Measurements from ENCODE around the gene CD79A. TPM values are rescaled to one million over a fixed set of nuclear protein-coding genes. Genes with fewer than 3 reads are reported as not detected.

CD79A gene
- total and polyA plus RNA-seq, 11 donors = 0.37 to 0.88 (median 0.48) TPM; not detected in 7

DNA sequence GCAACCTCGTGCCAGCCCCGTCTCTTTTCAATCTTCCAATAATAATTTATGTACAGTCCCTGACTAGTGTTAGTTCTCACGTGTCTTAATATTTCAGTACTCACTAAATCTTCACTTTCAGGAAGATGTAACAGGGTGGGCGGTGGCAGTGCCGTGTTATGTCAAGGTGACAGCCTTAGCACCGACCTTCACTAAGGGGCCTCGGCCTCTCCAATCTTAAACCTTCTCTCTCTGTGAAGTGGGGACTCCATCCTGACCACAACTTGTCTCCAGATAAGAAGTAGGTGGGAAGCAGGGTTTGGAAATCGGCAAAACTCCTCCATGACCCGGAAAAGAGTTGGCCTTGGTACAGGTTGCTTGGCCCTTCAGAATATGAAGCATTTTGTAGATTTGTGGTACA lies 15.2 kb upstream of the CD79A start:
- H3K36me3 ChIP-seq = peaks cover 0 to 62% (median 57%) of the 10 kb centered on the region in 9 donors
- WGBS, 4 donors = 72 to 88% (median 78%) methylated on average over 9 of the region's 9 CpGs
- H3K9me3 ChIP-seq = no peaks in the 10 kb centered on the region
- peak overlapping the region in 6 of 12 donors; percentile 85 to 94 (median 90) for H3K4me3 ChIP-seq
- no peak for TF ChIP-seq POLR2A (IDR thresholded peaks at IDR 0.05)
- TF ChIP-seq, protein P1, sequence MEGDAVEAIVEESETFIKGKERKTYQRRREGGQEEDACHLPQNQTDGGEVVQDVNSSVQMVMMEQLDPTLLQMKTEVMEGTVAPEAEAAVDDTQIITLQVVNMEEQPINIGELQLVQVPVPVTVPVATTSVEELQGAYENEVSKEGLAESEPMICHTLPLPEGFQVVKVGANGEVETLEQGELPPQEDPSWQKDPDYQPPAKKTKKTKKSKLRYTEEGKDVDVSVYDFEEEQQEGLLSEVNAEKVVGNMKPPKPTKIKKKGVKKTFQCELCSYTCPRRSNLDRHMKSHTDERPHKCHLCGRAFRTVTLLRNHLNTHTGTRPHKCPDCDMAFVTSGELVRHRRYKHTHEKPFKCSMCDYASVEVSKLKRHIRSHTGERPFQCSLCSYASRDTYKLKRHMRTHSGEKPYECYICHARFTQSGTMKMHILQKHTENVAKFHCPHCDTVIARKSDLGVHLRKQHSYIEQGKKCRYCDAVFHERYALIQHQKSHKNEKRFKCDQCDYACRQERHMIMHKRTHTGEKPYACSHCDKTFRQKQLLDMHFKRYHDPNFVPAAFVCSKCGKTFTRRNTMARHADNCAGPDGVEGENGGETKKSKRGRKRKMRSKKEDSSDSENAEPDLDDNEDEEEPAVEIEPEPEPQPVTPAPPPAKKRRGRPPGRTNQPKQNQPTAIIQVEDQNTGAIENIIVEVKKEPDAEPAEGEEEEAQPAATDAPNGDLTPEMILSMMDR (IDR thresholded peaks at IDR 0.05) = no peak
- ATAC-seq (no peak), DNase-seq (no peak)
- no peaks in the 10 kb centered on the region for H3K27me3 ChIP-seq
- intact Hi-C loops (cut with DNase I) = loop anchor here in 3 of 10 donors (5.0 to 10.0 kb wide), 2 partner anchors 95 to 353 kb away; partner anchors contain the start of genes RABAC1 (in 2 of the 3) and DEDD2 (in 1 of the 3)
- H3K4me1 ChIP-seq = peaks cover 6 to 62% (median 32%) of the 10 kb centered on the region in 12 donors
- peak overlapping the region in 1 of 12 donors; percentile 10 for H3K27ac ChIP-seq

DNA sequence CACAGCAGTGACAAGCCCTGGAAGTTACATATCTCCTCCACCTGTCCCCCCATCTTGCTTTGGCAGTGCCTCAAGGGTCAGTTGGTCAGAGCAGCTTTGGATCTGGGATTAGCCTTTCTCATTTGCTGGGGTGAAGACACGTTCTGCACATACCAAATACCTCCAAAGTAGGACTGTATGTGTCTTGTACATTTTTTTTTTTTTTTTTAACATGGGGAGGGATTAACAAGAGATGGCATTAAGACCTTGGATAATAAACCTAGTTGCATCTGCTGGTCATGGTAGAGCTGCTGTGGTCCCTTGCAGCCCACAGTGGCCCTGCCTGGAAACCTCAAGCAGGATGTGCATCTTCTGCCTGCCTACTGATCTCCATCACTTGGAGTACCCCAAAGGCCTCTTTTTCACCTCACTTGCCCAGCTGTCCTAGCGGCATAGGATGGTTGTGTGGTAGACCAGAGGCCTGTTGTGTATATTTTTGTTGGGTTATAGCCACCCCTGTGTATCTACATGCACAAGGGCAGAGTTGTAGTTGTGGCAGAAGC lies 14.6 kb upstream of the CD79A start:
- intact Hi-C loops (cut with DNase I) = loop anchor here in 3 of 10 donors (5.0 to 10.0 kb wide), 2 partner anchors 95 to 352 kb away; partner anchors contain the start of genes RABAC1 (in 2 of the 3) and DEDD2 (in 1 of the 3)
- H3K27me3 ChIP-seq = no peaks in the 10 kb centered on the region
- H3K36me3 ChIP-seq = peaks cover 0 to 69% (median 62%) of the 10 kb centered on the region in 9 donors
- 72 to 79% (median 73%) methylated on average over 2 of the region's 2 CpGs for WGBS, 4 donors
- peak overlapping the region in 1 of 12 donors; percentile 92 for H3K4me3 ChIP-seq
- TF ChIP-seq, protein P1 (IDR thresholded peaks at IDR 0.05) = no peak
- no peak for TF ChIP-seq POLR2A (IDR thresholded peaks at IDR 0.05)
- peak overlapping the region in 1 of 12 donors; percentile 49 for H3K27ac ChIP-seq
- DNase-seq (no peak), ATAC-seq (no peak)
- peaks cover 6 to 68% (median 32%) of the 10 kb centered on the region in 12 donors for H3K4me1 ChIP-seq
- H3K9me3 ChIP-seq = no peaks in the 10 kb centered on the region

DNA sequence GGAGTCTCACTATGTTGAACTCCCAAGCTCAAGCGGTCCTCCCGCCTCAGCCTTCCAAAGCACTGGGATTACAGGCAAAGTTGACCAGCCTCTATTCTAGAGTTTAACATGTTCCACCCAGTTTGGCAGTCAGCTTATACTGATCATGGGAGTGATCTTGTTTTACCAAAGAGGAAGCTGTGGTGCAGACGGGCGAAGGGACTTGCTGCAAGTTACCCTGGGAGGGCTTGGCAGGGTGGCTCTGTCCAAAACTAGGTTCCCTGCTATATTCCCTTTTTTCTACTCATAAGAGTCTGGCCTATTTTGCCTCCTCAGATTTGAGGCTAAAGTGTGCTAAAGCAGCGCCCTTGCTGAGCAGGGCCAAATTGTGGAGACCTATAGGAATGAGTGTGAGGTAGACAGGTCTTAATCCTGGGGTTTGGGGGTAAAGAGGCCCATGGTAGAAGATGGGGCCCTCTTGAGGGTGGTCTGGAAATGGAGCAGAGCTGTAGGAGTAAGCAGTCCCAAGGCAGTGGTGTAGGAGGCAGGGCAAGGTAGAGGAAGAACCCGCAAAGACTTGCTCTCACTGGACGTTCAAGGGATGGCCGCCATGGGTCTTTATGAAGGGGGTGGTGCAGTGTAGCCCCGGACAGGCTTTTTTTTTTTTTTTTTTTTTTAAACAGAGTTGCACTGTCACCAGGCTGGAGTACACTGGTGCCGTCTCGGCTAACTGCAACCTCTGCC lies 13.7 kb upstream of the CD79A start:
- H3K27me3 ChIP-seq = no peaks in the 10 kb centered on the region
- no peak overlapping the region for H3K4me3 ChIP-seq
- H3K4me1 ChIP-seq = peaks cover 6 to 77% (median 32%) of the 10 kb centered on the region in 12 donors
- TF ChIP-seq POLR2A (IDR thresholded peaks at IDR 0.05) = no peak
- TF ChIP-seq, protein P1 (IDR thresholded peaks at IDR 0.05) = no peak
- intact Hi-C loops (cut with DNase I) = loop anchor here in 3 of 10 donors (5.0 to 10.0 kb wide), 2 partner anchors 94 to 351 kb away; partner anchors contain the start of genes RABAC1 (in 2 of the 3) and DEDD2 (in 1 of the 3)
- H3K36me3 ChIP-seq = peaks cover 0 to 77% (median 67%) of the 10 kb centered on the region in 9 donors
- DNase-seq = no peak
- WGBS, 4 donors = 82 to 95% (median 88%) methylated on average over 11 of the region's 11 CpGs
- peak overlapping the region in 1 of 12 donors; percentile 49 for H3K27ac ChIP-seq
- no peak for ATAC-seq
- no peaks in the 10 kb centered on the region for H3K9me3 ChIP-seq

DNA sequence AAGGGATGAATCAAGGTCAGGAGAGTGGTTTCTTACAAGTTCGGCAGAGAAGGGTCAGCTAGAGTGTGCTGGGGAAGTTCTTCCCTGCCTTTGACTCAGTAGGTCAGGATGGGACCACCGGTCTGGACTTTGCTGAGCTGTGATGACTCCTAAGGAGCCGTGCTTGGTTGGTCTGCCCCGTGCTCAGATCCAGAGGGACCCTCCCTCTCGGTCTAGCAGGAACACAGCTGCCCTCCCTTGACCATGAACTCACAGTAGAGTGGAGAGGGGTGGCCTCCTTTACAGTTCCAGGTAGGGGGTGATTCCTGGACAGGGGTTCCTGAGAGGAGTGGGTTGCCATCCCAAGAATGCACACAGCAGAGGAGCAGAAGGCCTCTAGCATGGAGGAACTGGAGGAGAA lies 12.7 kb upstream of the CD79A start:
- no peak for DNase-seq
- no peaks in the 10 kb centered on the region for H3K27me3 ChIP-seq
- H3K9me3 ChIP-seq = no peaks in the 10 kb centered on the region
- H3K27ac ChIP-seq = no peak overlapping the region
- H3K36me3 ChIP-seq = peaks cover 0 to 87% (median 75%) of the 10 kb centered on the region in 9 donors
- no peak for ATAC-seq
- TF ChIP-seq, protein P1 (IDR thresholded peaks at IDR 0.05) = no peak
- no peak for TF ChIP-seq POLR2A (IDR thresholded peaks at IDR 0.05)
- H3K4me3 ChIP-seq = no peak overlapping the region
- intact Hi-C loops (cut with DNase I) = loop anchor here in 3 of 10 donors (5.0 to 10.0 kb wide), 2 partner anchors 93 to 350 kb away; partner anchors contain the start of genes RABAC1 (in 2 of the 3) and DEDD2 (in 1 of the 3)
- 87 to 90% (median 89%) methylated on average over 5 of the region's 5 CpGs for WGBS, 4 donors
- H3K4me1 ChIP-seq = peaks cover 6 to 84% (median 30%) of the 10 kb centered on the region in 12 donors

Measured in heart left ventricle (tissue), 16 donors.